Astrocyte (in vitro differentiated cells and primary cell): ENCODE data around the gene CD9. TPM values are rescaled to one million over a fixed set of nuclear protein-coding genes. Genes with fewer than 3 reads are reported as not detected.

Experiments used
- DNase-seq: peaks from one replicate; pipeline ENCODE4 v3.0.0-alpha.2; 2010; ENCODE audit warnings: low read depth
- FAIRE-seq: peaks from 2 replicates; lab custom pipeline; 2011; peaks lifted over from hg19 to GRCh38; lab: Jason Lieb, UNC
- H2AFZ ChIP-seq: 2 replicates; pipeline ENCODE4 v1.6.0; 2012; ENCODE audit warnings: low read depth, low read length, inconsistent platforms
- H3K27ac ChIP-seq: 2 replicates; pipeline ENCODE4 v1.5.1; 2011; ENCODE audit warnings: low read depth, low read length, inconsistent platforms
- H3K27me3 ChIP-seq: 2 replicates; pipeline ENCODE4 v1.6.0; 2011; ENCODE audit warnings: low read length, inconsistent platforms; ENCODE audit not compliant: insufficient read depth
- H3K36me3 ChIP-seq: 2 replicates; pipeline ENCODE4 v1.5.1; 2011; ENCODE audit warnings: low read length, inconsistent platforms; ENCODE audit not compliant: insufficient read depth
- H3K4me1 ChIP-seq: 2 replicates; pipeline ENCODE4 v1.5.1; 2011; ENCODE audit warnings: low read length, inconsistent platforms; ENCODE audit not compliant: insufficient read depth
- H3K4me2 ChIP-seq: 2 replicates; pipeline ENCODE4 v1.6.0; 2012; ENCODE audit warnings: low read length, inconsistent platforms
- H3K4me3 ChIP-seq: 2 replicates; pipeline ENCODE4 v1.5.1; 2011; ENCODE audit warnings: low read depth, mild to moderate bottlenecking, low read length, inconsistent platforms; ENCODE audit not compliant: insufficient read depth
- H3K79me2 ChIP-seq: 2 replicates; pipeline ENCODE4 v1.6.0; 2012; ENCODE audit warnings: mild to moderate bottlenecking, low read length, inconsistent platforms; ENCODE audit not compliant: insufficient read depth
- H3K9ac ChIP-seq: 2 replicates; pipeline ENCODE4 v1.6.0; 2012; ENCODE audit warnings: mild to moderate bottlenecking, low read length, inconsistent platforms
- H3K9me3 ChIP-seq: 2 replicates; pipeline ENCODE4 v1.5.1; 2012; ENCODE audit warnings: low read depth, mild to moderate bottlenecking, low read length, inconsistent platforms; ENCODE audit not compliant: insufficient read depth
- H4K20me1 ChIP-seq: 2 replicates; pipeline ENCODE4 v1.6.0; 2012; ENCODE audit warnings: low read length, inconsistent platforms; ENCODE audit not compliant: insufficient read depth
- H3K27ac Mint-ChIP-seq: one replicate; pipeline ENCODE4 v1.8.0; 2021; ENCODE audit warnings: mild to moderate bottlenecking, mixed read lengths; ENCODE audit not compliant: unreplicated experiment
- H3K27me3 Mint-ChIP-seq: one replicate; pipeline ENCODE4 v1.8.0; 2021; ENCODE audit warnings: low read depth, mixed read lengths; ENCODE audit not compliant: unreplicated experiment
- H3K36me3 Mint-ChIP-seq: one replicate; pipeline ENCODE4 v1.8.0; 2021; ENCODE audit warnings: low read depth, mixed read lengths; ENCODE audit not compliant: unreplicated experiment
- H3K4me1 Mint-ChIP-seq: one replicate; pipeline ENCODE4 v1.8.0; 2021; ENCODE audit warnings: low read depth, mixed read lengths; ENCODE audit not compliant: unreplicated experiment
- H3K4me3 Mint-ChIP-seq: one replicate; pipeline ENCODE4 v1.8.0; 2021; ENCODE audit warnings: mild to moderate bottlenecking, moderate library complexity, mixed read lengths; ENCODE audit not compliant: unreplicated experiment
- H3K9me3 Mint-ChIP-seq: one replicate; pipeline ENCODE4 v1.8.0; 2021; ENCODE audit warnings: mild to moderate bottlenecking, mixed read lengths; ENCODE audit not compliant: unreplicated experiment
- EZH2 ChIP-seq: IDR thresholded peaks from 2 replicates; pipeline ENCODE4 v1.6.1; 2012; ENCODE audit warnings: mild to moderate bottlenecking, low read length, inconsistent platforms; ENCODE audit not compliant: insufficient read depth
- total RNA-seq: library from RNA; stranded (reverse); gene quantifications from 2 replicates; pipeline ENCODE4 v1.2.1, GENCODE V29; 2021
- TF ChIP-seq, protein P1 (sequence below): IDR thresholded peaks from 2 replicates; pipeline ENCODE4 v1.5.1; 2011; ENCODE audit warnings: low read depth, mild to moderate bottlenecking, inconsistent platforms, low read length, moderate library complexity; ENCODE audit not compliant: insufficient read depth

Gene CD9
- total RNA-seq, 1 donor from 2014 or later, result 52.2 TPM

GRCh38 chr12:6278439-6279255 lies 78.4 kb downstream of the CD9 start:
- DNase-seq, result peak; percentile 48
- H3K4me1 ChIP-seq, result peaks cover 34% of the 10 kb centered on the region
- H2AFZ ChIP-seq, result peak overlapping the region; percentile 89
- H3K27ac Mint-ChIP-seq, result peak overlapping the region; percentile 78
- H3K36me3 Mint-ChIP-seq, result no peaks in the 10 kb centered on the region
- peak overlapping the region; percentile 78 for H3K27ac ChIP-seq
- H3K4me2 ChIP-seq, result peak overlapping the region; percentile 85
- peak overlapping the region; percentile 27 for H3K4me3 Mint-ChIP-seq
- peaks cover 24% of the 10 kb centered on the region for H3K4me1 Mint-ChIP-seq
- TF ChIP-seq EZH2, result no peak
- TF ChIP-seq, protein P1, sequence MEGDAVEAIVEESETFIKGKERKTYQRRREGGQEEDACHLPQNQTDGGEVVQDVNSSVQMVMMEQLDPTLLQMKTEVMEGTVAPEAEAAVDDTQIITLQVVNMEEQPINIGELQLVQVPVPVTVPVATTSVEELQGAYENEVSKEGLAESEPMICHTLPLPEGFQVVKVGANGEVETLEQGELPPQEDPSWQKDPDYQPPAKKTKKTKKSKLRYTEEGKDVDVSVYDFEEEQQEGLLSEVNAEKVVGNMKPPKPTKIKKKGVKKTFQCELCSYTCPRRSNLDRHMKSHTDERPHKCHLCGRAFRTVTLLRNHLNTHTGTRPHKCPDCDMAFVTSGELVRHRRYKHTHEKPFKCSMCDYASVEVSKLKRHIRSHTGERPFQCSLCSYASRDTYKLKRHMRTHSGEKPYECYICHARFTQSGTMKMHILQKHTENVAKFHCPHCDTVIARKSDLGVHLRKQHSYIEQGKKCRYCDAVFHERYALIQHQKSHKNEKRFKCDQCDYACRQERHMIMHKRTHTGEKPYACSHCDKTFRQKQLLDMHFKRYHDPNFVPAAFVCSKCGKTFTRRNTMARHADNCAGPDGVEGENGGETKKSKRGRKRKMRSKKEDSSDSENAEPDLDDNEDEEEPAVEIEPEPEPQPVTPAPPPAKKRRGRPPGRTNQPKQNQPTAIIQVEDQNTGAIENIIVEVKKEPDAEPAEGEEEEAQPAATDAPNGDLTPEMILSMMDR, result peak; percentile 43
- H3K9me3 ChIP-seq, result no peaks in the 10 kb centered on the region
- peak overlapping the region; percentile 89 for H3K9ac ChIP-seq
- FAIRE-seq, result no peak
- no peaks in the 10 kb centered on the region for H4K20me1 ChIP-seq
- no peaks in the 10 kb centered on the region for H3K9me3 Mint-ChIP-seq
- H3K4me3 ChIP-seq, result peak overlapping the region; percentile 42
- H3K79me2 ChIP-seq, result no peaks in the 10 kb centered on the region
- no peaks in the 10 kb centered on the region for H3K36me3 ChIP-seq
- peaks cover 11% of the 10 kb centered on the region for H3K27me3 Mint-ChIP-seq
- no peaks in the 10 kb centered on the region for H3K27me3 ChIP-seq

- H3K4me1 Mint-ChIP-seq, result peaks cover 22% of the 10 kb centered on the region
- no peak for FAIRE-seq
- H3K36me3 Mint-ChIP-seq, result no peaks in the 10 kb centered on the region
- H3K4me3 Mint-ChIP-seq, result peak overlapping the region; percentile 27
- H3K9me3 Mint-ChIP-seq, result no peaks in the 10 kb centered on the region
- H3K9me3 ChIP-seq, result no peaks in the 10 kb centered on the region
- no peaks in the 10 kb centered on the region for H4K20me1 ChIP-seq
- no peak overlapping the region for H2AFZ ChIP-seq
- no peak for DNase-seq
- H3K27ac Mint-ChIP-seq, result peak overlapping the region; percentile 80
- peak overlapping the region; percentile 45 for H3K9ac ChIP-seq
- peaks cover 34% of the 10 kb centered on the region for H3K4me1 ChIP-seq
- no peaks in the 10 kb centered on the region for H3K36me3 ChIP-seq
- peaks cover 11% of the 10 kb centered on the region for H3K27me3 Mint-ChIP-seq
- peak overlapping the region; percentile 77 for H3K4me2 ChIP-seq
- TF ChIP-seq, protein P1, result no peak
- no peak for TF ChIP-seq EZH2
- H3K79me2 ChIP-seq, result no peaks in the 10 kb centered on the region
- H3K27me3 ChIP-seq, result no peaks in the 10 kb centered on the region
- no peak overlapping the region for H3K4me3 ChIP-seq
- peak overlapping the region; percentile 87 for H3K27ac ChIP-seq
Observed at GRCh38 chr12:6279256-6279628, 79.0 kb downstream of the CD9 start.

DNA sequence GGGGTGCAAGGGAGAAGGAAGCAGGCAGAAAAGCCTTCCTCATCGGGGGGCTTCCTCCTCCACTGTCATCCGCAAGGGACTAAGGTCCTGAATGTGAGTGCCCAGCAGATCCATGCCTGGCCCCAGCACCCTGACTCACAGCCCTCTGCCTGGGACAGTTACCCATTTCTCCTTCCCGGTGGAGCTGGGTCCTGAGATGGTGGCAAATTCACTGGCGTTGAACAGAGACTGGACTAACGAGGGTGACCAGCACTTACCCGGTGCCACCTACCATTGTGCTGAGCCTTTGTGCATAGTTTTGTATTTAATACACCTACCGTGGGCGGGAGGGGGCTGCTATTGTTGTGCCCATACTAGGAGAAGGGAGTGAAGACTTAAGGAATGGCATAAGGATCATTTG lies 79.4 kb downstream of the CD9 start:
- TF ChIP-seq, protein P1, result no peak
- TF ChIP-seq EZH2, result no peak
- no peak for DNase-seq
- Histone ChIP-seq H4K20me1 (no peaks in the 10 kb centered on the region), H3K9me3 (no peaks in the 10 kb centered on the region), H3K79me2 (no peaks in the 10 kb centered on the region), H3K36me3 (no peaks in the 10 kb centered on the region), H3K27ac (peak overlapping the region; percentile 87), H3K4me3 (no peak overlapping the region), H3K4me1 (peaks cover 34% of the 10 kb centered on the region), H3K27me3 (no peaks in the 10 kb centered on the region), H3K4me2 (peak overlapping the region; percentile 77), H2AFZ (no peak overlapping the region), H3K9ac (peak overlapping the region; percentile 45)
- Mint-ChIP-seq H3K27me3 (peaks cover 11% of the 10 kb centered on the region), H3K9me3 (no peaks in the 10 kb centered on the region), H3K27ac (peak overlapping the region; percentile 80), H3K4me3 (no peak overlapping the region), H3K36me3 (no peaks in the 10 kb centered on the region), H3K4me1 (peaks cover 22% of the 10 kb centered on the region)
- FAIRE-seq, result no peak
